Caco-2 (cell line): ENCODE measurements around the gene PPP1R12B. TPM values are rescaled to one million over a fixed set of nuclear protein-coding genes. Genes with fewer than 3 reads are reported as not detected.
"Not testable (repeated sequence)": the region's sequence is repeated elsewhere in the genome, so short reads cannot be mapped to it uniquely, and the experiment has no call there.

Experiments used
- BruUV-seq: library from RNA; stranded (reverse); fragments of 400-500 nt; replicated peaks from 2 replicates; lab custom pipeline; 2021; lab: Mats Ljungman, UMichigan
- CTCF ChIA-PET: fragments of 300-600 bp; sonication (Branson Sonifier 250); formaldehyde crosslinking; loops from one replicate; lab custom pipeline; 2022; ENCODE audit warnings: antibody characterized with exemption; lab: Charles Lee
- POLR2A ChIA-PET: fragments of 300-600 bp; sonication (Branson Sonifier 250); formaldehyde crosslinking; loops from one replicate; lab custom pipeline; 2022; ENCODE audit warnings: antibody characterized with exemption; lab: Charles Lee
- DNase-seq, 2 experiments: peaks; one replicate each; pipeline versions ENCODE4 v3.0.0 to v3.0.0-alpha.2; 2020 to 2022
- H3K27me3 ChIP-seq: replicated peaks from 2 replicates; pipeline ENCODE4 v1.6.0; 2011; ENCODE audit warnings: low read length; ENCODE audit not compliant: control insufficient read depth, insufficient read depth
- H3K36me3 ChIP-seq: 2 replicates; pipeline ENCODE4 v1.5.1; 2011; ENCODE audit warnings: low read length; ENCODE audit not compliant: control insufficient read depth, insufficient read depth
- H3K4me1 ChIP-seq: fragments of 250-450 bp; sonication (Bioruptor Pico); 2 replicates; pipeline ENCODE4 v1.5.1; 2020; ENCODE audit warnings: mild to moderate bottlenecking
- H3K4me3 ChIP-seq: 2 replicates; pipeline ENCODE4 v1.5.1; 2011; ENCODE audit warnings: low read depth, mild to moderate bottlenecking, control low read depth, low read length
- H3K9me3 ChIP-seq: fragments of 250-450 bp; sonication (Bioruptor Pico); 2 replicates; pipeline ENCODE4 v1.5.1; 2020; ENCODE audit warnings: mild to moderate bottlenecking, moderate library complexity
- H3K27ac Mint-ChIP-seq: one replicate; pipeline ENCODE4 v1.8.0; 2022; ENCODE audit warnings: mixed read lengths; ENCODE audit not compliant: unreplicated experiment
- H3K27me3 Mint-ChIP-seq: one replicate; pipeline ENCODE4 v1.8.0; 2022; ENCODE audit warnings: mixed read lengths; ENCODE audit not compliant: insufficient read depth, unreplicated experiment
- H3K36me3 Mint-ChIP-seq: one replicate; pipeline ENCODE4 v1.8.0; 2022; ENCODE audit warnings: mild to moderate bottlenecking, mixed read lengths; ENCODE audit not compliant: insufficient read depth, unreplicated experiment
- H3K4me1 Mint-ChIP-seq: one replicate; pipeline ENCODE4 v1.8.0; 2022; ENCODE audit warnings: low read depth, mixed read lengths; ENCODE audit not compliant: unreplicated experiment
- H3K4me3 Mint-ChIP-seq: one replicate; pipeline ENCODE4 v1.8.0; 2022; ENCODE audit warnings: mild to moderate bottlenecking, moderate library complexity, mixed read lengths; ENCODE audit not compliant: unreplicated experiment
- H3K9me3 Mint-ChIP-seq: one replicate; pipeline ENCODE4 v1.8.0; 2022; ENCODE audit warnings: mixed read lengths; ENCODE audit not compliant: unreplicated experiment
- intact Hi-C: fragments of 100-400 bp; cut with micrococcal nuclease; formaldehyde crosslinking; loops from one replicate; pipeline ENCODE4 v1.10.0; 2022; ENCODE audit not compliant: unreplicated experiment
- total RNA-seq: library from RNA; stranded (reverse); gene quantifications from 2 replicates; pipeline ENCODE4 v1.2.3, GENCODE V29; 2022
- TF ChIP-seq, protein P1 (sequence below), 2 experiments: fragments of 200-600 bp in 1 of 2; IDR thresholded peaks; 1 replicate in 1 of 2; 2 replicates in 1 of 2; pipeline versions ENCODE4 v1.5.1 to v1.8.0; 2011 to 2022; ENCODE audit warnings: antibody characterized with exemption in 1 of 2, control low read depth in 1 of 2, inconsistent platforms in 1 of 2, low read depth in 1 of 2, low read length in 1 of 2, mild to moderate bottlenecking in 1 of 2, moderate library complexity in 1 of 2; ENCODE audit not compliant: insufficient read depth in 1 of 2, severe bottlenecking in 1 of 2, unreplicated experiment in 1 of 2

Gene PPP1R12B
- total RNA-seq, 1 experiment from 2014 or later: 16.4 TPM

GRCh38 chr1:202367271-202367670 lies 18.8 kb downstream of the PPP1R12B start:
- Mint-ChIP-seq H3K27ac (no peak overlapping the region), H3K9me3 (no peaks in the 10 kb centered on the region), H3K36me3 (no peaks in the 10 kb centered on the region), H3K4me3 (no peak overlapping the region), H3K27me3 (no peaks in the 10 kb centered on the region), H3K4me1 (no peaks in the 10 kb centered on the region)
- BruUV-seq: no TSS peak
- H3K4me3 ChIP-seq: no peak overlapping the region
- ChIA-PET CTCF (no interaction called here), POLR2A (no interaction called here)
- H3K27me3 ChIP-seq: no peaks in the 10 kb centered on the region
- H3K4me1 ChIP-seq: no peaks in the 10 kb centered on the region
- no peaks in the 10 kb centered on the region for H3K9me3 ChIP-seq
- intact Hi-C loops: no loop called here
- H3K36me3 ChIP-seq: no peaks in the 10 kb centered on the region
- TF ChIP-seq, protein P1, sequence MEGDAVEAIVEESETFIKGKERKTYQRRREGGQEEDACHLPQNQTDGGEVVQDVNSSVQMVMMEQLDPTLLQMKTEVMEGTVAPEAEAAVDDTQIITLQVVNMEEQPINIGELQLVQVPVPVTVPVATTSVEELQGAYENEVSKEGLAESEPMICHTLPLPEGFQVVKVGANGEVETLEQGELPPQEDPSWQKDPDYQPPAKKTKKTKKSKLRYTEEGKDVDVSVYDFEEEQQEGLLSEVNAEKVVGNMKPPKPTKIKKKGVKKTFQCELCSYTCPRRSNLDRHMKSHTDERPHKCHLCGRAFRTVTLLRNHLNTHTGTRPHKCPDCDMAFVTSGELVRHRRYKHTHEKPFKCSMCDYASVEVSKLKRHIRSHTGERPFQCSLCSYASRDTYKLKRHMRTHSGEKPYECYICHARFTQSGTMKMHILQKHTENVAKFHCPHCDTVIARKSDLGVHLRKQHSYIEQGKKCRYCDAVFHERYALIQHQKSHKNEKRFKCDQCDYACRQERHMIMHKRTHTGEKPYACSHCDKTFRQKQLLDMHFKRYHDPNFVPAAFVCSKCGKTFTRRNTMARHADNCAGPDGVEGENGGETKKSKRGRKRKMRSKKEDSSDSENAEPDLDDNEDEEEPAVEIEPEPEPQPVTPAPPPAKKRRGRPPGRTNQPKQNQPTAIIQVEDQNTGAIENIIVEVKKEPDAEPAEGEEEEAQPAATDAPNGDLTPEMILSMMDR (IDR thresholded peaks at IDR 0.05; ENCODE audit: insufficient read depth in 1 of 2, low read depth in 1 of 2, low read length in 1 of 2, severe bottlenecking in 1 of 2, unreplicated experiment in 1 of 2): no peak
- DNase-seq: no peak

DNA sequence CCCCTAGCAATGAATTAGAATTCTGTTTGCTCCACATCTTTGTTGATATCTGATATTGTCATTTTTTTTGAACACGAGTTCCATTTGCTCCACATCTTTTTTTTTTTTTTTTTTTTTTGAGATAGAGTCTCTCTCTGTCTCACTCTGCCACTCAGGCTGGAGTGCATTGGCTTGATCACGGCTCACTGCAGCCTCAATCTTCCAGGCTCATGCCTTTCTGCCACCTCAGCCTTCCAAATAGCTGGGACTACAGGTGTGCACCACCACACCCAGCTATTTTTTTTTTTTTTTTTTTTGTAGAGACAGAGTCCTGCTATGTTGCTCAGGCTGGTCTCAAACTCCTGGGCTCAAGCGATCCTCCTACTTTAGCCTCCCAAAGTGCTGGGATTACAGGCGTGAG lies 22.4 kb downstream of the PPP1R12B start:
- H3K36me3 Mint-ChIP-seq, intact Hi-C loops, BruUV-seq, H3K36me3 ChIP-seq, H3K27me3 Mint-ChIP-seq, H3K27me3 ChIP-seq, H3K4me3 ChIP-seq, H3K9me3 ChIP-seq, H3K4me3 Mint-ChIP-seq, CTCF ChIA-PET, H3K9me3 Mint-ChIP-seq, DNase-seq, H3K27ac Mint-ChIP-seq, H3K4me1 Mint-ChIP-seq, POLR2A ChIA-PET, H3K4me1 ChIP-seq: not testable (repeated sequence)

DNA sequence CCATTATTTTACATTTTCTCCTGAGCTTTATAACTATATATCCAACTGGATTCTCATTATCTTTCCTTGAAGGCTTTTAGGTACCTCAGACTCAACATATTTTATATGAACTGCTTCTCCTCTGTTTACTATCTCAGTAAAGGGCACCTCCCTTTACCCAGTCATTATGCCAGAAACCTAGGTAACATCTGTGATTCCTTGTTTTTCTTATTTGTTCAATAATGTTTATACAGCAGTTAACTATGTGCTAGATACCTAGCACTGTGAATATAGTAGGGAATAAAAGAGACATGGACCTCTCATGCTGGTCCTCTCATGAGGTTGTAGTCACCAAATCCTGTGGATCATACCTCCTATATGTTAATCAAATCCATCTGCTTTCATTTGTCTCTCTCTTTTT lies 25.6 kb downstream of the PPP1R12B start:
- TF ChIP-seq, protein P1 (IDR thresholded peaks at IDR 0.05; ENCODE audit: insufficient read depth in 1 of 2, low read depth in 1 of 2, low read length in 1 of 2, severe bottlenecking in 1 of 2, unreplicated experiment in 1 of 2): no peak
- peaks cover 1% of the 10 kb centered on the region; the same call in 1 of the 2 replicates for H3K4me1 ChIP-seq
- no peaks in the 10 kb centered on the region for H3K27me3 Mint-ChIP-seq
- no peak for DNase-seq
- peaks cover 5% of the 10 kb centered on the region for H3K36me3 Mint-ChIP-seq
- H3K4me1 Mint-ChIP-seq: peaks cover 9% of the 10 kb centered on the region
- no peak overlapping the region for H3K4me3 ChIP-seq
- POLR2A ChIA-PET: no interaction called here
- no peaks in the 10 kb centered on the region for H3K36me3 ChIP-seq
- no peak overlapping the region for H3K4me3 Mint-ChIP-seq
- CTCF ChIA-PET: no interaction called here
- no TSS peak for BruUV-seq
- H3K9me3 Mint-ChIP-seq: peaks cover 16% of the 10 kb centered on the region
- intact Hi-C loops: no loop called here
- no peaks in the 10 kb centered on the region for H3K9me3 ChIP-seq
- H3K27me3 ChIP-seq: no peaks in the 10 kb centered on the region
- H3K27ac Mint-ChIP-seq: no peak overlapping the region

GRCh38 chr1:202375175-202375574 lies 26.7 kb downstream of the PPP1R12B start:
- peaks cover 20% of the 10 kb centered on the region for H3K4me1 Mint-ChIP-seq
- BruUV-seq, H3K27me3 Mint-ChIP-seq, H3K36me3 Mint-ChIP-seq, H3K4me3 Mint-ChIP-seq, POLR2A ChIA-PET, CTCF ChIA-PET, H3K4me1 ChIP-seq, intact Hi-C loops, DNase-seq, H3K27me3 ChIP-seq, H3K4me3 ChIP-seq, H3K9me3 ChIP-seq, H3K36me3 ChIP-seq: not testable (repeated sequence)
- peaks cover 18% of the 10 kb centered on the region for H3K9me3 Mint-ChIP-seq
- H3K27ac Mint-ChIP-seq: peak overlapping the region; percentile 23
